WTC11 (cell line): Measurements from ENCODE around the gene PAQR4. TPM values are rescaled to one million over a fixed set of nuclear protein-coding genes. Genes with fewer than 3 reads are reported as not detected.

Experiments used
- AR ChIP-seq: fragments of 250-450 bp; sonication (Bioruptor Pico); IDR thresholded peaks from 2 replicates; pipeline ENCODE4 v1.9.0; 2021; ENCODE audit warnings: mild to moderate bottlenecking
- CREB1 ChIP-seq: sonication (generic); formaldehyde crosslinking; IDR thresholded peaks from 2 replicates; pipeline ENCODE4 v1.8.0; 2023; ENCODE audit warnings: mild to moderate bottlenecking, missing genetic modification reagents
- FOXP1 ChIP-seq: sonication (generic); formaldehyde crosslinking; IDR thresholded peaks from 2 replicates; pipeline ENCODE4 v1.8.0; 2022; ENCODE audit warnings: missing genetic modification reagents, mild to moderate bottlenecking, moderate library complexity, borderline replicate concordance
- GRHL2 ChIP-seq: fragments of 250-450 bp; sonication (Bioruptor Pico); IDR thresholded peaks from 2 replicates; pipeline ENCODE4 v1.8.0; 2022; ENCODE audit warnings: mild to moderate bottlenecking, moderate library complexity; ENCODE audit not compliant: insufficient replicate concordance, severe bottlenecking
- MYBL2 ChIP-seq: sonication (generic); formaldehyde crosslinking; IDR thresholded peaks from 2 replicates; pipeline ENCODE4 v1.8.1; 2023; ENCODE audit warnings: mild to moderate bottlenecking, moderate library complexity, missing genetic modification reagents
- PRDM15 ChIP-seq: sonication (generic); formaldehyde crosslinking; IDR thresholded peaks from 2 replicates; pipeline ENCODE4 v1.8.0; 2022; ENCODE audit warnings: missing genetic modification reagents
- SMAD4 ChIP-seq: sonication (generic); formaldehyde crosslinking; IDR thresholded peaks from 2 replicates; pipeline ENCODE4 v1.8.0; 2022; ENCODE audit warnings: mild to moderate bottlenecking, missing genetic modification reagents
- STAT6 ChIP-seq: sonication (generic); formaldehyde crosslinking; conservative IDR thresholded peaks from 2 replicates; pipeline ENCODE4 v1.8.1; 2023; ENCODE audit warnings: mild to moderate bottlenecking, low read depth, missing genetic modification reagents, moderate library complexity
- TEAD1 ChIP-seq: sonication (generic); formaldehyde crosslinking; IDR thresholded peaks from 2 replicates; pipeline ENCODE4 v1.8.0; 2022; ENCODE audit warnings: mild to moderate bottlenecking, missing genetic modification reagents
- ZBTB43 ChIP-seq: sonication (generic); formaldehyde crosslinking; IDR thresholded peaks from 2 replicates; pipeline ENCODE4 v1.8.1; 2023; ENCODE audit warnings: mild to moderate bottlenecking, missing genetic modification reagents
- ZNF263 ChIP-seq: sonication (generic); formaldehyde crosslinking; IDR thresholded peaks from 2 replicates; pipeline ENCODE4 v1.8.1; 2022; ENCODE audit warnings: low read depth, mild to moderate bottlenecking, moderate library complexity, missing genetic modification reagents
- ZNF281 ChIP-seq: sonication (generic); formaldehyde crosslinking; IDR thresholded peaks from 2 replicates; pipeline ENCODE4 v1.8.0; 2023; ENCODE audit warnings: mild to moderate bottlenecking, missing genetic modification reagents
- ZNF671 ChIP-seq: fragments of 250-450 bp; sonication (Bioruptor Pico); IDR thresholded peaks from 2 replicates; pipeline ENCODE4 v1.8.0; 2021; ENCODE audit warnings: mild to moderate bottlenecking
- ZSCAN18 ChIP-seq: fragments of 250-450 bp; sonication (Bioruptor Pico); IDR thresholded peaks from 2 replicates; pipeline ENCODE4 v2.1.2; 2022; ENCODE audit warnings: mild to moderate bottlenecking, moderate library complexity
- total RNA-seq: library from RNA; stranded (reverse); gene quantifications from 3 replicates; pipeline ENCODE4 v1.2.3, GENCODE V29; 2021

The PAQR4 gene
- total RNA-seq, 1 experiment from 2014 or later: 32.4 TPM

GRCh38 chr16:2964475-2965336, 4.4 kb upstream of the PAQR4 start (continued):
- no peak for TF ChIP-seq AR (CRISPR knock-in tag)
- no peak for TF ChIP-seq MYBL2 (CRISPR knock-in tag)
- TF ChIP-seq ZNF671 (CRISPR knock-in tag): no peak
- no peak for TF ChIP-seq ZBTB43 (CRISPR knock-in tag)
- peak; percentile 72; the same call in 1 of the 2 replicates for TF ChIP-seq ZNF281 (CRISPR knock-in tag)
- TF ChIP-seq CREB1 (CRISPR knock-in tag): 0 out of 2 replicates have a peak, but pooled peaks have one; percentile 20
- TF ChIP-seq STAT6: no peak
- TF ChIP-seq SMAD4 (CRISPR knock-in tag): no peak
- no peak for TF ChIP-seq ZSCAN18
- no peak for TF ChIP-seq ZNF263 (CRISPR knock-in tag)
- no peak for TF ChIP-seq TEAD1 (CRISPR knock-in tag)
- TF ChIP-seq FOXP1 (CRISPR knock-in tag): peak; percentile 47
- TF ChIP-seq GRHL2: no peak
- no peak for TF ChIP-seq PRDM15
